Lower leg skin (tissue), 4 donors: ENCODE data around the gene RACGAP1. TPM values are rescaled to one million over a fixed set of nuclear protein-coding genes. Genes with fewer than 3 reads are reported as not detected.

Source experiments
- DNase-seq, 2 donors: peaks; one replicate each; pipeline ENCODE4 v3.0.0-alpha.2; 2019; ENCODE audit warnings: low spot score in 2 of 2
- H3K4me3 ChIP-seq: fragments of 200-600 bp; sonication (generic); 2 replicates; pipeline ENCODE4 v1.5.1; 2017; ENCODE audit warnings: mild to moderate bottlenecking, low read depth; ENCODE audit not compliant: poor library complexity, severe bottlenecking
- POLR2A ChIP-seq, 2 donors: fragments of 450-650 bp; IDR thresholded peaks; one replicate each; pipeline ENCODE4 v1.6.1; 2016 to 2017; ENCODE audit warnings: antibody characterized with exemption in 2 of 2, mild to moderate bottlenecking in 1 of 2, moderate library complexity in 1 of 2
- WGBS, 2 donors: methylation state at CpG; one replicate each; pipeline ENCODE4 v1.1.5; 2018; 5-methylcytosine and 5-hydroxymethylcytosine counted together
- intact Hi-C: fragments of 100-400 bp; cut with DNase I; formaldehyde crosslinking; loops from one replicate; pipeline ENCODE4 v1.15.0; 2023; ENCODE audit warnings: low total_unique reads
- total RNA-seq, 4 donors: library from RNA; depleted of rRNA; stranded (reverse); fragments of >200 nt; gene quantifications; one replicate each; pipeline ENCODE4 v1.1.0, GENCODE V29; 2016
- TF ChIP-seq, protein P1 (sequence below), 3 donors: fragments of 450-650 bp; IDR thresholded peaks; one replicate each; pipeline ENCODE4 v1.5.1; 2016; ENCODE audit warnings: antibody characterized with exemption in 3 of 3, mild to moderate bottlenecking in 3 of 3, moderate library complexity in 2 of 3

The RACGAP1 gene
- total RNA-seq, 4 donors from 2014 or later = 11.6 to 16.8 (median 15.9) TPM

DNA sequence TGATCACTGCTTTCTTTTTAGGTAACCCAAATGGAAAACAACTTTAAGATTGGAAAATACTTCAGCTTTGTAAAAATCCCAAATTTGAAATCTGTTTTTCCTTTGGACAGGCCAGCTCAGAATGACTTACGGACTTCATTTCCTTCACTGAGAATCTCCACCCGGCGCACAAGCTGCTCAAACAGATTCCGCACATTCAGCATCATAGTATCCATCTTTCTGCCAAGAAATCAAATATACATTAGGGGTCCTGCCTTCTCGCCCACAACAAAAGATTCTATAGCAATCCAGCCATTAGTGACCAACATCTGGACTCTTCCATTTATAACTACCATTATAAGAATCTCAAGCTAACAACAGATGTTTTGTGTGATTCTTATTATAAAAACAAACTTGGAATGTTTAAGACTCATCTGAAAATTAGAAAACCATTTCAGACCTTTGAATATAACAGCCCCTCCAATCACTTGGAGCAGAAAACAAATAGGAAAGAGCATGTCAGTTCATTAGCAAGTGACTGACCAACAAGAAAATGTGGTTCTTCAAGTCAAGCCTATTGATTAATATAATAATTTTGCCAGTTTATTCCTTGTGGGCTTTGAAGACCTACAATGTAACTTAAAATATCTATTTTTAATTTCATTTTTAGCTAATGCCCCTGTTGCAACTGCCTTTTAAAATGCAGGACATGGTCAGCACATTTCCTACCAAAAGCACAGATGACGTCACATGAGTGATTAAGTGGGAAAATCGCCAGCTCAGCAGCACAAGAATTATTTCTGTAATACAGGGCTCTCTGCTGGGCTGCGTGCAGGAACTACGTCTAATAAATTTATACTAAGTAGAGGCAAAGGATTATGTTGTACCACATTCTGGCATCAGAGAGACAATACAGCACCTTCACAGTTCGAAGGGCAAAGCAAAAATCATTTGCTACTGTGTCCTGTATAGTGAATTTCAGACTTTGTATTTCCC, 8.5 kb downstream of the RACGAP1 start:
- intact Hi-C loops = no loop called here
- TF ChIP-seq, protein P1, sequence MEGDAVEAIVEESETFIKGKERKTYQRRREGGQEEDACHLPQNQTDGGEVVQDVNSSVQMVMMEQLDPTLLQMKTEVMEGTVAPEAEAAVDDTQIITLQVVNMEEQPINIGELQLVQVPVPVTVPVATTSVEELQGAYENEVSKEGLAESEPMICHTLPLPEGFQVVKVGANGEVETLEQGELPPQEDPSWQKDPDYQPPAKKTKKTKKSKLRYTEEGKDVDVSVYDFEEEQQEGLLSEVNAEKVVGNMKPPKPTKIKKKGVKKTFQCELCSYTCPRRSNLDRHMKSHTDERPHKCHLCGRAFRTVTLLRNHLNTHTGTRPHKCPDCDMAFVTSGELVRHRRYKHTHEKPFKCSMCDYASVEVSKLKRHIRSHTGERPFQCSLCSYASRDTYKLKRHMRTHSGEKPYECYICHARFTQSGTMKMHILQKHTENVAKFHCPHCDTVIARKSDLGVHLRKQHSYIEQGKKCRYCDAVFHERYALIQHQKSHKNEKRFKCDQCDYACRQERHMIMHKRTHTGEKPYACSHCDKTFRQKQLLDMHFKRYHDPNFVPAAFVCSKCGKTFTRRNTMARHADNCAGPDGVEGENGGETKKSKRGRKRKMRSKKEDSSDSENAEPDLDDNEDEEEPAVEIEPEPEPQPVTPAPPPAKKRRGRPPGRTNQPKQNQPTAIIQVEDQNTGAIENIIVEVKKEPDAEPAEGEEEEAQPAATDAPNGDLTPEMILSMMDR (IDR thresholded peaks at IDR 0.05) = no peak
- no peak for TF ChIP-seq POLR2A (IDR thresholded peaks at IDR 0.05)
- WGBS, 2 donors = 59 to 71% methylated on average over 10 of the region's 10 CpGs
- H3K4me3 ChIP-seq = no peak overlapping the region
- DNase-seq = peak; percentile 62 to 87

DNA sequence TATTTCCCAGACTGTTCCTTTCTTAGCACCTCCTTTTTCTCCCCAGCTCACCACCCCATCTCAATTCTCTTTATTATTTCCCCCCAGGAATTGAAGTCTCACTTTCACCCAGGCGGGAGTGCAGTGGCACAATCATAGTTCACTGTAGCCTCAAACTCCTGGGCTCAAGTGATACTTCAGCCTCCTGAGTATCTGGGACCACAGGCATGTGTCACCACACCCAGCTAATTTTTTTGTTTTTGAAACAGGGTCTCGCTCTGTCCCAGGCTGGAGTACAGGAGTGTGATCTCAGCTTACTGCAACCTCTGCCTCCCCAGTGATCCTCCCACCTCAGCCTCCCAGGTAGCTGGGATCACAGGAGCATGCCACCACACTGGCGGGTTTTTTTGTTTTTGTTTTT, 11.0 kb downstream of the RACGAP1 start:
- peak in 1 of 2 donors; percentile 14 for DNase-seq
- intact Hi-C loops = no loop called here
- TF ChIP-seq, protein P1 (IDR thresholded peaks at IDR 0.05) = no peak
- TF ChIP-seq POLR2A (IDR thresholded peaks at IDR 0.05) = no peak
- H3K4me3 ChIP-seq = no peak overlapping the region
- 92 to 94% methylated on average over 3 of the region's 3 CpGs for WGBS, 2 donors

DNA sequence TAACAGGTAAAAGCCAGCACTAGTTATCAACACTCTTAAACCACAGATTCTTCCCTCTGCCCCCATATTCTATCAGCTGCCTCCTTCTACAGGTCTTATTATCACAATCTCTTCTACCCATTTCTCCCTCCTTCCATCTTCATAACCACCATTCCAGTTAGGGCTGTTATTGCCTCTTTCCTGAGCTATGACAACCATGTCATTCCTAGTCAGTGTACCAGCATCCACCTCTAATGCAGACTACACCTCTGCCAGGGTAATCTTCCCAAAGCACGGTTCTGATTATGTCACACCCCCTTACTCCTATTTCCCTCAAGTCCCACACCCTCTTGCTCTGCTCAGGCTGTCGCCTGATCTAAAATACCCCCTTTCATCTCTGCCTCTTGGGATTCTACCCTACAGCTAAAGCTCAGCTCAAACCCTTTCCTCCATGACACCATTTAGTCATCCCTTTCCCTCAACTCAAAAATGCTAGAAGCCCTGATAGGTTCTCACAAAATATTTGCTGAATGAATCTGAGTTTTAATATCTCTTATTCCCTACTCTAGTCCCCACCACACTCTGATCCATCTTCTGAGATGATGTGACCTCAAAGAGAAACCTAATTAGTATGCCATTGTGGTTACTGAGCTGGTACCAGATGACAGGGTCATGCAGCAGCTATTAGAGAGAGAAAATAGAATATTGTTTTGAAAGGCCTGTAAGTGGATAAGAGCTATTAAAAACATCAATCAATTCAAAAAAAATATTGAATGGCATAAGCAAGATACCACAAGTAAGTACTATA, 11.7 kb downstream of the RACGAP1 start:
- 75 to 78% methylated on average over 2 of the region's 2 CpGs for WGBS, 2 donors
- H3K4me3 ChIP-seq = no peak overlapping the region
- no peak for DNase-seq
- no peak for TF ChIP-seq POLR2A (IDR thresholded peaks at IDR 0.05)
- TF ChIP-seq, protein P1 (IDR thresholded peaks at IDR 0.05) = no peak
- intact Hi-C loops = no loop called here

DNA sequence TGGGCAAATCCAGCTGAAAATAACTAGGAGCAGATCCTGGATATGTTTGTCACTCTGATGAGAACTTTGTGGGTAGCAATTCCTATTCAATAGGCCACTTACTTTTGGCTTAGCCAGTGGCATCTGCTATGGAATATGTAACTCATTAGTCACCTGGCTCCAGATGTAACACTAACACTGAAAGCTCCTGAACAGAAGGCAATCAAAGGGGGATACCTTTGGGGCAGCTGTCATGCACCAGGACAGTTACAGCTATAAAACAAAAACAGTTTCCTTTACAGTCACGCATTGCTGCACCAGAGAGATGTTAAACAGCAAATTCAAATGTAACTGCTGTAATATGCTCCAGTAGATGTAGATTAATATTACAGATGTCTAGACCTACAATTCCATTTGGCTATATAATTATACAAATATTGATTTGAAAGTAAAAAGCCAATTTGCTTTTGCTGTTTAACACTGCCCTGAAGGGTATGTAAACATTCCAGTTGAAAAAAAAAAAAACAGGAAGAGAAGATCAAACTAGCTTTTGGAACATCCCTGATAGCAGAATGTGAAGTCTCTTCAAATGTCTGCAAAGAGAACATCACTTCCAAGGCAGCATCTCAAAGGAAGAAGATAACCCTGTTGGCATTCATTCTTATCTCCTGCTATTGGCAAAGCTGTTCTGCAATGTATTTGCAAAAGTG, 18.4 kb downstream of the RACGAP1 start:
- intact Hi-C loops = no loop called here
- TF ChIP-seq, protein P1 (IDR thresholded peaks at IDR 0.05) = no peak
- TF ChIP-seq POLR2A (IDR thresholded peaks at IDR 0.05) = no peak
- H3K4me3 ChIP-seq = no peak overlapping the region
- no peak for DNase-seq
- 92 to 96% methylated on average over 1 of the region's 1 CpG for WGBS, 2 donors

DNA sequence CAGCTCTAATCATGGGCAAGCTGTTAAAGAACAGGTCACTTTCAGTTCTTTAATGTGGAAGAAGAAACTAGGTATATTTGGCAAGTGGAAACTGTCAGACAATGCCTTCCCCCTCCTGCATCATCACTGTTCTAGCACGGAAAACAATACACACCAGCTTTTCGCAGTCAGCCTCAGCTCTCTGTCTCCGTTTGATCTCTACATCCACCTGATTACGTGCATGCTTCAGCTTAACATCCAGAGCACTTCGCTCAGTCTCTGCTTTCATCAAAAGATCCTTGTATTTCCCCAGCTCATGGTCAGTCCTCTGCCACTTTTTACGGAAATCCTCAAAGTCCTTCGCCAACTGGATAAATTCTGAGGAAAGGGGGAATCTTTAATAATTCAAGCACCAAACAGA, 19.0 kb downstream of the RACGAP1 start:
- H3K4me3 ChIP-seq = no peak overlapping the region

More for the DNA sequence above, 19.0 kb downstream of the RACGAP1 start:
- WGBS, 2 donors = 90 to 96% methylated on average over 7 of the region's 7 CpGs
- no peak for DNase-seq
- intact Hi-C loops = no loop called here
- TF ChIP-seq, protein P1 (IDR thresholded peaks at IDR 0.05) = no peak
- TF ChIP-seq POLR2A (IDR thresholded peaks at IDR 0.05) = no peak
